HepG2 (cell line): ENCODE measurements around the gene KLF11. TPM values are rescaled to one million over a fixed set of nuclear protein-coding genes. Genes with fewer than 3 reads are reported as not detected.

ENCODE experiments used
- CAMTA2 ChIP-seq: sonication (generic); formaldehyde crosslinking; IDR thresholded peaks from 2 replicates; pipeline ENCODE4 v1.4.0; 2020; ENCODE audit warnings: mild to moderate bottlenecking, missing genetic modification reagents, borderline replicate concordance
- CCDC6 ChIP-seq: sonication (generic); formaldehyde crosslinking; IDR thresholded peaks from 2 replicates; pipeline ENCODE4 v1.8.1; 2022; ENCODE audit warnings: mild to moderate bottlenecking, missing genetic modification reagents, moderate library complexity
- FOXA3 ChIP-seq: IDR thresholded peaks from 2 replicates; pipeline ENCODE4 v1.6.1; 2016; ENCODE audit warnings: missing genetic modification reagents, missing compliant biosample characterization
- HNRNPK ChIP-seq: fragments of 200-400 bp; formaldehyde crosslinking; IDR thresholded peaks from 2 replicates; pipeline ENCODE4 v1.6.1; 2018; ENCODE audit warnings: low read length, low read depth, moderate library complexity, mild to moderate bottlenecking; ENCODE audit not compliant: poor library complexity, severe bottlenecking
- KAT2B ChIP-seq: fragments of 150-350 bp; IDR thresholded peaks from 2 replicates; pipeline ENCODE4 v1.6.1; 2014; ENCODE audit warnings: low read depth, low read length, borderline replicate concordance
- MED8 ChIP-seq: sonication (generic); formaldehyde crosslinking; IDR thresholded peaks from 2 replicates; pipeline ENCODE4 v1.8.1; 2023; ENCODE audit warnings: mild to moderate bottlenecking, missing genetic modification reagents; ENCODE audit not compliant: insufficient replicate concordance
- MXD4 ChIP-seq: IDR thresholded peaks from 2 replicates; pipeline ENCODE4 v1.6.1; 2016; ENCODE audit warnings: mild to moderate bottlenecking, missing biosample characterization, missing genetic modification reagents
- NCOA5 ChIP-seq: sonication (generic); formaldehyde crosslinking; IDR thresholded peaks from 2 replicates; pipeline ENCODE4 v1.4.0; 2020; ENCODE audit warnings: missing genetic modification reagents
- PAF1 ChIP-seq: IDR thresholded peaks from 2 replicates; pipeline ENCODE4 v1.6.1; 2016; ENCODE audit warnings: missing genetic modification reagents, missing compliant biosample characterization
- RBM39 ChIP-seq: fragments of 200-400 bp; formaldehyde crosslinking; IDR thresholded peaks from one replicate; pipeline ENCODE4 v1.6.1; 2018; ENCODE audit warnings: antibody characterized with exemption, mild to moderate bottlenecking, low read depth, low read length; ENCODE audit not compliant: poor library complexity, severe bottlenecking
- SP5 ChIP-seq: IDR thresholded peaks from 2 replicates; pipeline ENCODE4 v1.6.1; 2016; ENCODE audit warnings: low read depth, borderline replicate concordance
- STAT6 ChIP-seq: sonication (generic); formaldehyde crosslinking; IDR thresholded peaks from 2 replicates; pipeline ENCODE4 v1.4.0; 2020; ENCODE audit warnings: missing genetic modification reagents, mild to moderate bottlenecking, borderline replicate concordance
- ZMAT3 ChIP-seq: sonication (generic); formaldehyde crosslinking; conservative IDR thresholded peaks from 2 replicates; pipeline ENCODE4 v1.7.0; 2021; ENCODE audit warnings: missing genetic modification reagents
- ZNF3 ChIP-seq: IDR thresholded peaks from 2 replicates; pipeline ENCODE4 v1.7.0; 2017; ENCODE audit warnings: inconsistent platforms
- ZNF362 ChIP-seq: sonication (generic); formaldehyde crosslinking; IDR thresholded peaks from 2 replicates; pipeline ENCODE4 v1.4.0; 2020; ENCODE audit warnings: missing genetic modification reagents, mild to moderate bottlenecking, borderline replicate concordance
- ZNF530 ChIP-seq: sonication (generic); formaldehyde crosslinking; IDR thresholded peaks from 2 replicates; pipeline ENCODE4 v1.5.0; 2020; ENCODE audit warnings: low read depth, mild to moderate bottlenecking, missing genetic modification reagents
- ZNF577 ChIP-seq: sonication (generic); formaldehyde crosslinking; IDR thresholded peaks from 2 replicates; pipeline ENCODE4 v1.4.0; 2020; ENCODE audit warnings: mild to moderate bottlenecking, low read depth, missing genetic modification reagents, borderline replicate concordance
- ZNF614 ChIP-seq: IDR thresholded peaks from 2 replicates; pipeline ENCODE4 v1.6.1; 2018; ENCODE audit warnings: missing biosample characterization, missing genetic modification reagents, inconsistent platforms, borderline replicate concordance
- polyA plus RNA-seq, 8 experiments: library from polyadenylated mRNA; depleted of rRNA in 3 of 8; stranded (reverse) in 7 of 8; unstranded in 1 of 8; fragments of >200 nt; fragmentation: Illumina TruSeq in 4 of 8; extraction: Trizol in 4 of 8; gene quantifications; 2 replicates each; pipeline versions ENCODE4 v1.2.1 to v1.2.3, GENCODE V29; 2011 to 2016; ENCODE audit warnings: low read depth in 4 of 8, missing spikeins in 1 of 8, mixed read lengths in 1 of 8; ENCODE audit not compliant: insufficient read depth in 1 of 8
- total RNA-seq, 5 experiments: library from RNA; depleted of rRNA; stranded (reverse); fragments of >200 nt; fragmentation: Illumina TruSeq; extraction: Trizol; gene quantifications; 2 replicates each; pipeline ENCODE4 v1.2.3, GENCODE V29; 2016; ENCODE audit warnings: low read depth in 1 of 5
- TF ChIP-seq, protein P1 (sequence below): sonication (generic); formaldehyde crosslinking; IDR thresholded peaks from 2 replicates; pipeline ENCODE4 v1.9.0; 2021; ENCODE audit warnings: missing genetic modification reagents, borderline replicate concordance
- TF ChIP-seq, protein P2 (sequence below): sonication (generic); formaldehyde crosslinking; IDR thresholded peaks from 2 replicates; pipeline ENCODE4 v1.5.1; 2020; ENCODE audit warnings: missing genetic modification reagents, mild to moderate bottlenecking, borderline replicate concordance

The KLF11 gene
- total and polyA plus RNA-seq, 2 of the 13 experiments (the other 11 are each of a cell fraction or from before 2014, with no cell fraction given), result 2.5 to 11.8 TPM

DNA sequence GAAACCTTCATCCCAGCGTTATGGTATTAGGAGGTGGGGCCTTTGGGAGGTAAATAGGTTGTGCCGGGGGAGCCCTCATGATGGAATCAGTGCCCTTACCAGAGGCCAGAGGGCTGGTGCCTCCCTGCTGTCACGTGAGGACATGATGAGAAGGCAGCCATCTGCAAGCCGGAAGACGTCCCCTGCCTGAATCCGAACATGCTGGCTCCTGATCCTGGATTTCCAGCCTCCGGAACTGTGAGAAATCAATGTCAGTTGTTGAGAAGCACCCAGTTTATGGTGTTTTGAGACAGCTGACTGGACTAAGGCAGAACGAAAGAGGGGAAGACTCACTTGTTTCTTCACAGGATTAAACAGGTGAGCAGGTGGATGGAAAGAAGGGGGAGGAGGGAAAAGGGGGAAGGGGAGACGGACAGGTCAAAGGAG, 13.0 kb upstream of the KLF11 start (continued):
- no peak for TF ChIP-seq PAF1 (CRISPR knock-in tag)
- TF ChIP-seq HNRNPK, result no peak
- no peak for TF ChIP-seq FOXA3 (CRISPR knock-in tag)
- TF ChIP-seq ZNF530 (CRISPR knock-in tag), result no peak
- no peak for TF ChIP-seq MED8 (CRISPR knock-in tag)
- TF ChIP-seq ZNF577 (CRISPR knock-in tag), result no peak
- TF ChIP-seq ZNF3 (CRISPR knock-in tag), result no peak
- no peak for TF ChIP-seq NCOA5 (CRISPR knock-in tag)
- TF ChIP-seq STAT6 (CRISPR knock-in tag), result no peak
- TF ChIP-seq CCDC6 (CRISPR knock-in tag), result no peak
- TF ChIP-seq ZMAT3, result no peak
- TF ChIP-seq RBM39, result no peak
- TF ChIP-seq KAT2B, result no peak
- no peak for TF ChIP-seq SP5 (CRISPR knock-in tag)
- TF ChIP-seq, protein P1, sequence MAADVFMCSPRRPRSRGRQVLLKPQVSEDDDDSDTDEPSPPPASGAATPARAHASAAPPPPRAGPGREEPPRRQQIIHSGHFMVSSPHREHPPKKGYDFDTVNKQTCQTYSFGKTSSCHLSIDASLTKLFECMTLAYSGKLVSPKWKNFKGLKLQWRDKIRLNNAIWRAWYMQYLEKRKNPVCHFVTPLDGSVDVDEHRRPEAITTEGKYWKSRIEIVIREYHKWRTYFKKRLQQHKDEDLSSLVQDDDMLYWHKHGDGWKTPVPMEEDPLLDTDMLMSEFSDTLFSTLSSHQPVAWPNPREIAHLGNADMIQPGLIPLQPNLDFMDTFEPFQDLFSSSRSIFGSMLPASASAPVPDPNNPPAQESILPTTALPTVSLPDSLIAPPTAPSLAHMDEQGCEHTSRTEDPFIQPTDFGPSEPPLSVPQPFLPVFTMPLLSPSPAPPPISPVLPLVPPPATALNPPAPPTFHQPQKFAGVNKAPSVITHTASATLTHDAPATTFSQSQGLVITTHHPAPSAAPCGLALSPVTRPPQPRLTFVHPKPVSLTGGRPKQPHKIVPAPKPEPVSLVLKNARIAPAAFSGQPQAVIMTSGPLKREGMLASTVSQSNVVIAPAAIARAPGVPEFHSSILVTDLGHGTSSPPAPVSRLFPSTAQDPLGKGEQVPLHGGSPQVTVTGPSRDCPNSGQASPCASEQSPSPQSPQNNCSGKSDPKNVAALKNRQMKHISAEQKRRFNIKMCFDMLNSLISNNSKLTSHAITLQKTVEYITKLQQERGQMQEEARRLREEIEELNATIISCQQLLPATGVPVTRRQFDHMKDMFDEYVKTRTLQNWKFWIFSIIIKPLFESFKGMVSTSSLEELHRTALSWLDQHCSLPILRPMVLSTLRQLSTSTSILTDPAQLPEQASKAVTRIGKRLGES (CRISPR knock-in tag), result no peak
- TF ChIP-seq MXD4 (CRISPR knock-in tag), result no peak
- TF ChIP-seq, protein P2, sequence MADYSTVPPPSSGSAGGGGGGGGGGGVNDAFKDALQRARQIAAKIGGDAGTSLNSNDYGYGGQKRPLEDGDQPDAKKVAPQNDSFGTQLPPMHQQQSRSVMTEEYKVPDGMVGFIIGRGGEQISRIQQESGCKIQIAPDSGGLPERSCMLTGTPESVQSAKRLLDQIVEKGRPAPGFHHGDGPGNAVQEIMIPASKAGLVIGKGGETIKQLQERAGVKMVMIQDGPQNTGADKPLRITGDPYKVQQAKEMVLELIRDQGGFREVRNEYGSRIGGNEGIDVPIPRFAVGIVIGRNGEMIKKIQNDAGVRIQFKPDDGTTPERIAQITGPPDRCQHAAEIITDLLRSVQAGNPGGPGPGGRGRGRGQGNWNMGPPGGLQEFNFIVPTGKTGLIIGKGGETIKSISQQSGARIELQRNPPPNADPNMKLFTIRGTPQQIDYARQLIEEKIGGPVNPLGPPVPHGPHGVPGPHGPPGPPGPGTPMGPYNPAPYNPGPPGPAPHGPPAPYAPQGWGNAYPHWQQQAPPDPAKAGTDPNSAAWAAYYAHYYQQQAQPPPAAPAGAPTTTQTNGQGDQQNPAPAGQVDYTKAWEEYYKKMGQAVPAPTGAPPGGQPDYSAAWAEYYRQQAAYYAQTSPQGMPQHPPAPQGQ (CRISPR knock-in tag), result no peak
- TF ChIP-seq ZNF362 (CRISPR knock-in tag), result no peak
- no peak for TF ChIP-seq ZNF614 (CRISPR knock-in tag)
- no peak for TF ChIP-seq CAMTA2 (CRISPR knock-in tag)
